Measurements from ENCODE around the gene CLECL1. TPM values are rescaled to one million over a fixed set of nuclear protein-coding genes. Genes with fewer than 3 reads are reported as not detected.
"Not testable (repeated sequence)": the region's sequence is repeated elsewhere in the genome, so short reads cannot be mapped to it uniquely, and the experiment has no call there.

Gene CLECL1
- total RNA-seq, 1 donor from 2014 or later = 1.7 TPM

DNA sequence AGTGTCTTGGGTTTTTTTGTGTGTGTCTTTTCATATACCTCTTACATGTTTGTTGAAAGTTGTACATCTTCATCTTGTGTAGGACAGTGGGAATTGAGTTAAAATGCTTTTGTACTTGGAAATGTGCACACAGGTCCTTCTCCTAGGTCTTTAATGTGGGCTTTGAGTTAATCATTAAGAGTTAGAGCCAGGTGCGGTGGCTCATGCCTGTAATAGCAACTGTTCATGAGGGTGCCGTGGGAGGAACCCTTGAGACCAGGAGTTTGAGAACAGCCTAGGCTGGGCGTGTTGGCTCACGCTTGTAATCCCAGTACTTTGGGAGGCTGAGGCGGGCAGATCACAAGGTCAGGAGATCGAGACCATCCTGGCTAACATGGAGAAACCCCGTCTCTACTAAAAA is 13.9 kb downstream of the CLECL1 start:
- DNase-seq (no peak), ATAC-seq (no peak)
- no peak overlapping the region for H3K27ac ChIP-seq
- intact Hi-C loops (cut with DNase I) = no loop called here
- no peak for TF ChIP-seq CTCF (IDR thresholded peaks at IDR 0.05)
- no peaks in the 10 kb centered on the region for H3K4me1 ChIP-seq
- H3K27me3 ChIP-seq (ENCODE audit: low read depth) = no peaks in the 10 kb centered on the region
- no peaks in the 10 kb centered on the region for H3K9me3 ChIP-seq
- no peaks in the 10 kb centered on the region for H3K36me3 ChIP-seq
- H3K4me3 ChIP-seq = no peak overlapping the region

DNA sequence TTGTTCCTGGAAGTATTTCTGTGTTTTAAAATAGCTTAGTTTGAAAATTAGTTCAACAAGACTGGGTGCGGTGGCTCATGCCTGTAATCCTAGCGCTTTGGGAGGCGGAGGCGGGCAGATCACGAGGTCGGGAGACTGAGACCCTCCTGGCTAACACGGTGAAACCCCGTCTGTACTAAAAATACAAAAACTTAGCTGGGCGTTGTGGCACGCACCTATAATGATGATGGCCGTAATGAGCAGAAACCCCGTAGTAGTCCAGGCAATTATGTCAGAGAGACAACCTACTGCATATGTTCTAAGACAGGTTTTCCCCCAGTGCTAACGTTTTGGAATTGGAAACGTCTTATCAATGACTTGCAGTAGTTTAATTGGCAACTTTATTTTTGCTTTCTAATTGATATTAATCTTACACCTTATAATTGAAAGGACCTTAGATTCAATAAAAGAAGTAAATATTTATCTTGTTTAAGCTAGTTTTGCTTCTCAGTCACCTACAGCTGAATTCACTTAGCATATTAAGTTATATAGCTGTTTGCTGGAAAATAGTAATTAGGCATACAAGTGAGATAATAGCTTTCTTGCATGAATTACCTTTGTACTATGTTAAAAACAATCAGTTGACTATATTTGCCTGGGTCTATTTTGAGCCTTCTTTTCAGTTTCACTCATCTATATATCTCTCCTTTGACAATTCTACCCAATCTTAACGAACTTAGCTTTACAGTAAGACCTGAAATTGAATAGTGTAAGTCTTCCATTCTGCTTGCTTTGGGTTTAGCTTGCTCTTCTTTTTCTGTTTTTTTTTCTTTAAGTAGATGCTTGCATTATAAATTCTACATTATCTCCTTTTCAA is 15.6 kb downstream of the CLECL1 start:
- DNase-seq (no peak), ATAC-seq (no peak)
- no peak for TF ChIP-seq CTCF (IDR thresholded peaks at IDR 0.05)
- Histone ChIP-seq H3K4me3 (no peak overlapping the region), H3K27ac (no peak overlapping the region), H3K9me3 (no peaks in the 10 kb centered on the region), H3K36me3 (no peaks in the 10 kb centered on the region), H3K4me1 (no peaks in the 10 kb centered on the region), H3K27me3 (ENCODE audit: low read depth) (no peaks in the 10 kb centered on the region)
- intact Hi-C loops (cut with DNase I) = no loop called here

DNA sequence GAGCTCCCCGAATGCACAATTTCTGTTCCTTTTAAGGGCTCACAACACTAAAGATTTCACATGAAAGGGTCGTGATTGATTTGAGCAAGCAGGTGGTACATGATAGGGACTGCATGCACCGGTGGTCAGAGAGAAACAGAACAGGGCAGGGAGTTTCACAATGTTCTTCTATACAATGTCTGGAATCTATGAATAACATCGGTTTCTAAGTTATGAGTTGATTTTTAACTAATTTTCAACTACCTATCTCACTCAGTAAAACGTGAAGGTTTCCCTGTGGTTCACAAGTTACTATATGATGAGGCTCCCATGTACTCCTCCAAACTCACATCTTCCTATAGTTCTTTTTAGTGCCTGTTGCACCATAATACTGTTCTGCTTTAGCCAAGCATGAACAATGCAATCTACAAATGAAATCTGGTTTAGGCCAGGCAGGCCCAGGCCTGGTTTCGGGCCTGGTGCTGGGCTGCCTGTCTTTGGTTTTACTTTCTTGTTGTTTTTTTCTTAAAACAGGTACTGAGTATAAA is 19.8 kb downstream of the CLECL1 start:
- H3K4me1 ChIP-seq; H3K4me3 ChIP-seq; intact Hi-C loops (cut with DNase I); H3K36me3 ChIP-seq; H3K9me3 ChIP-seq; ATAC-seq; H3K27ac ChIP-seq; DNase-seq; H3K27me3 ChIP-seq (ENCODE audit: low read depth): not testable (repeated sequence)

- no peak overlapping the region for H3K27ac ChIP-seq
- no peak overlapping the region for H3K4me3 ChIP-seq
- ATAC-seq = no peak
- H3K36me3 ChIP-seq = no peaks in the 10 kb centered on the region
- H3K9me3 ChIP-seq = no peaks in the 10 kb centered on the region
- H3K27me3 ChIP-seq (ENCODE audit: low read depth) = no peaks in the 10 kb centered on the region
- H3K4me1 ChIP-seq = no peaks in the 10 kb centered on the region
- TF ChIP-seq CTCF (IDR thresholded peaks at IDR 0.05) = no peak
- DNase-seq = no peak
- intact Hi-C loops (cut with DNase I) = no loop called here
Measured at GRCh38 chr12:9711664-9712063, 21.2 kb downstream of the CLECL1 start.

- H3K4me1 ChIP-seq = no peaks in the 10 kb centered on the region
- intact Hi-C loops (cut with DNase I) = no loop called here
- H3K27me3 ChIP-seq (ENCODE audit: low read depth) = no peaks in the 10 kb centered on the region
- ATAC-seq (no peak), DNase-seq (no peak)
- H3K36me3 ChIP-seq = no peaks in the 10 kb centered on the region
- no peak overlapping the region for H3K27ac ChIP-seq
- H3K9me3 ChIP-seq = no peaks in the 10 kb centered on the region
- no peak overlapping the region for H3K4me3 ChIP-seq
- TF ChIP-seq CTCF (IDR thresholded peaks at IDR 0.05) = no peak
Measured at GRCh38 chr12:9710584-9711375, 22.1 kb downstream of the CLECL1 start.

Data from lower lobe of right lung (tissue), 2 donors.